ENCODE measurements around the gene CRYBG2.
"Not testable (repeated sequence)": the region's sequence is repeated elsewhere in the genome, so short reads cannot be mapped to it uniquely, and the experiment has no call there.

The CRYBG2 gene

DNA sequence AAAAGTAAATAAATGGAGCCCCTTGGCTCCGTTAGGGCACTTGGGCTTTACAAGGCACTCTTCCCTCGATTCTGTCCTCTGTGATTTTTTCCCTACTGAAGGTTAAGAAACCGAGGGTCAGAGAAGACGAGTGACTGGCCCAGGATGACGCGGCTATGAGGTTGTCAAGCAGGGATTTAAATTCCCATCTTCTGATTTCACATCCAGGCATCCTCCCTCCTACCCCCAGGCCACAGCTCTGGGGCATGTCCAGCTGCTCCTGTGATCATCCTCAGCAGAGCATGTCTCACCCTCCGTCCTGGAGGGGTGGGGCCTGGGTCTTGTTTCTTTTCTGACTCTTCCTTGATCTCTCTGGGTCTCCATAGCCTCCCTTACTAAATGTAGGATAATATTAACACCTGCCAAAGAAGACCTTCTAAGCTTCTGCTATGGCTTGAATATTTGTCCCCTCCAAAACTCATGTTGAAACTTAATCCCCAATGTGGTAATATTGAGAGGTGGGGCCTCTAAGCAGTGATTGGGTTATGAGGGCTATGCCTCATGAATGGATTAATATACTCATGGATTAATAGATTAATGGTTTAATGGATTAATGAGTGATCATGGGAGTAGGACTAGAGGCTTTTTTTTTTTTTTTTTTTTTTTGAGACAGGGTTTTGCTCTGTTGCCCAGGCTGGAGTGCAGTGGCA is 4.6 kb downstream of the CRYBG2 start:
- DNase-seq (ENCODE audit: low spot score): no peak

DNA sequence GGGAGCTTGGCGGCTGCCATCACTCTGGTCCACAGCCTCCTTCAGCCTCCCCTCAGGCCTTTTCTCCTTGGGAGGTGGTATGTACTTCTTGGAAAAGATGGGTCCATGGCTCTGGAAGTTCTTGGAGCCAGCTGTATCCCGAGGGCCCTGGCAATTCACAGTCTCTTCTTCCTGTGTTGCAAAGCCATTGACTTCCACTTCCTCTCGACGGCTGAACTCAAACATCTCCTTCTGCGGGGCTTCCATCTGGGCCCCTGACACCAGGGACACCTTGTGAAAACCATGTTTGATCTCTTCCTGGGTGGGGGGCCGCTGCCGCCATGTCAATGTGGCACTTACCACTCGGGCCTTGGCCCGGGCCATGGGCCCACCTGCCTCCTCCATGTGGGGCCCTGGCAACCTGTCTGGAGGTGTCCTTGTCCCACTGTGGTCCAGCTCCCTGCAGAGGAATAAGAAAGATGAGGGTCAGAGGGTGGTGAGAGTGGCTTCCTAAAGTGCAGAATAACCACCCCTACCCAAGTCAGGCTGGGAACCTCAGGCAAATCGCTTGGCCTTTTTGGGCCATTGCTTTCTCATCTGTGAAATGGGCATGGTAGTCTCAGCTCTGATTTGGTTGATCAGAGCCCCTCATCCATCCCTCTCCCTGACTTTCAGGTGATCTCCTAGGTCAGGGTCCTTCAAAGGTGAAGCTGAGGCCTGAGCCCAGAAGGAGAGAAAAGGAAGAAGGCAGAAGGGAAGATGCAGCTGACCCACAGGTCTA is 7.5 kb downstream of the CRYBG2 start:
- no peak for DNase-seq (ENCODE audit: low spot score)

DNA sequence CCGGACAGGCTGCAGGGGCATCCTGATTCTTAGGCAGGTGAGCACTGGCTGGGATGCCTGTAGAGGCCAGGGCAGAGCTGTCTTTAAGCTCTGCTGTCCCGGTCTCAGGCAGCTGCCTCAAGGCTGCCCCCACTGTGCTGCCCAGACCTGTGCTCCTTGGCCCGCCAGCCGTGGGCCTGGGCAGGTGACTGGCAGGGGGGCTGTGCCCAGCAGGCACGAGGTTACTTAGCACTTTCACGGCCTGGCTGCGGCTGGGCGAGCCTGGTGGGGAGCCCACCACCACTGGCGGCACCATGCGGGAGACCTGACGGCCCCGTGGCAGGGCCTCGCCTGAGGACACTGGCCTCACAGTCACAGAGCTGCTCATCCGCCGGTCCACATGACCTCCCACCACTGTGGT is 8.2 kb downstream of the CRYBG2 start:
- DNase-seq (ENCODE audit: low spot score): no peak

DNA sequence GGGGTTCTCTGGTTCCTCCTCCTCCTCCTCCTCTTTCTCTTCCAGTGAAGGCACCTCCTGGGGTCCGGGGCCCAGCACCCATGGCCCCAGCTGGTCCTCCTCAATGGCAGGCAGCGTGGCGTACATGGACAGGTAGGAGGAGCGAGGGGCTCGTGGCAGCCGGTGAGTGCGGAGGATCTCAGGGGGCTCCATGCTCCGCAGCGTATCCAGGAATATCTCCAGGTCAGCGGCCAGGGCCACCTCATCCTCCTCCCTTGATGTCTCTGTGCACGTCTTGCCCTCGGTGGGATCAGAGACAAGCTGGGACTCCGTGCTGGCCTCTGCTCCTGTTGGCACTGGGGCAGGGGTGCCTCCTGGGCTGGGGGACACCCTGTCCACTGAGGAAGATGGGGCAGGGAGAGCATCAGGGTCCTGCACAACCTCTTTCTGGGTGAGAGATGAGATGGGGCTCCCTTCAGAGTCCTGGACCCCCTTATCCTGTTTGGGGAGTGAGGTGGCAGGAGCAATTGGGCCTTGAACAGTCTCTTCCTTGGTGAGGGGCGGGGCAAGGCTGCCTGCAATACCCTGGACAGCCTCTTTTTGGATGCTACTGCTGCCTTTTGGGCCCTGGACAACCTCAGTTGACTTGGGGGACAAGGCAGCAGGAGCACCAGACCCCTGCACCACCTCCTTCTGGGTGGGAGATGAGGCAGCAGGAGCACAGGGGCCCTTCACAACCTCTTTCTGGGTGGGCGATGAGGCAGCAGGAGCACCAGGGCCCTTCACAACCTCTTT is 9.6 kb downstream of the CRYBG2 start:
- no peak for DNase-seq (ENCODE audit: low spot score)

DNA sequence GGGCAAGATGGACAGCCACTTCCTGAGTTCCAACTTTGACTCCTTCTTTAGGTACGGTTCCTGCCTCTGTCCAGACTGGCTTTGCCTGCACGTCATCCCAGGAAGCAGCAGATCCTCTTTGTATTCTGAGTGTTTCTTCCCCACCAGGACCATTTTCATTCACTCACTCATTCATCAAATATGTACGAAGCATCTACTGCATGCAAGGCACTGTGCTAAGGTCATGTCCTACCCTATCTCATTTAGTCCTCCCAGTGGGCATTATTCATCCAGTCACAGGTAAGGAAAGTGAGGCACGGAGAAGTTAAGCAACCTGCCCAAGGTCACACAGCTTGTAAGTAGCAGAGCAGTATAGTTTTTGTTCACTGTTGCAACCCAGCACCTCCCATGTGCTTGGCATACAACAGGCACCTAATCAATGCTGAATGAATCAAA is 13.9 kb downstream of the CRYBG2 start:
- no peak for DNase-seq (ENCODE audit: low spot score)

DNA sequence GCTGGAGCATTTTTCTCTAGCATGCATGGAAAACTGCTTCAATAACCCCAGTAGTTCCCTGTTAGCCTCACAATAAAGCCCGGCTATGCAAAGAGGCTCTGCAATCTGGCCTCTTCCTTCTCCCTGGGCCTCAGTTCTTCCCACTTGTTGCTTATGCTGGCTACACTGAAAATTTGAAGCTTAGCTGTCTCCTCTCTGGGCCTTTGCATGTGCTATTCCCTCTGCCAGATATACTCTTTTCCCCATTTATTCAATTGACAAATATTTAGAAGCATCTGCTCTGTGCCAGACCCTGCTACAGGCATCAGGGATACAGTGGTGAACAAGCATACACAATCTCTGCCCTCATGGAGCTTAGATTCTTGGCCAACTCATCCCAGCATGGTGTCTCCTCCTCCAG is 15.3 kb downstream of the CRYBG2 start:
- DNase-seq (ENCODE audit: low spot score): no peak

DNA sequence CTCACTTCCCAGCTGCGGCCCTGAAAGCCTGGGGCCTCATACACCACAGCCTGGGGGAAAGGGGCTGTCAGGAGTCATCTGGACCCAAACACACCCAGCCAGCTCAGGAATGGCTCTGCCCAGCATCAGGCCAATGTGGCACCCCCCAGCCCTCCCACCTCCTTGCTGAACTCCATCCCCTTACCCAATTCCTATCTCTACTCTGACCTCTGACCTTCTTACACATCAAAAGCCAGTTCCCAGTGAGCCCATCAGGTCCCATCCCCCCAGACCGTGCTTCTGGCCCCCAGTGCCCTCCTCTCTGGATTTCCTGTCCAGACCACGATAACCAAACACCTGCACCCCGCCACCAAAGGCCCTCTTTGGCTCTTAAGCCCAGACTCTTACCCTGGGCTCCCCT is 16.3 kb downstream of the CRYBG2 start:
- no peak for DNase-seq (ENCODE audit: low spot score)

DNA sequence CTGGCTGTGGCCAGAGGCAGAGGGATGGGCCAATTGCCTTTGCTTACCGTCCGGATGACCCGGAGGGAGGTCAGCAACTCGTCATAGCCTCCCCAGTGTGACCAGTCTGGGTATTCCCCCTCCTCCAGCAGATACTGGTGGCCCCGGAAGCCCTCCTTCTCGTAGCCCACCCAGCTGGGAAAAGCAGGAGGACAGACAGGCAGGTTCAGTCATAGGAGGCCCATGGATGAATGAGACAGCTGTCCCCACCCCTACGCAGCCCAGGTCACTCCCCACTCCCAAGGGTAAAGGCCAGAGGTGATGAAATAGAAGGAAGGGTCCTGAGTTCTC is 16.8 kb downstream of the CRYBG2 start:
- DNase-seq (ENCODE audit: low spot score): no peak

DNA sequence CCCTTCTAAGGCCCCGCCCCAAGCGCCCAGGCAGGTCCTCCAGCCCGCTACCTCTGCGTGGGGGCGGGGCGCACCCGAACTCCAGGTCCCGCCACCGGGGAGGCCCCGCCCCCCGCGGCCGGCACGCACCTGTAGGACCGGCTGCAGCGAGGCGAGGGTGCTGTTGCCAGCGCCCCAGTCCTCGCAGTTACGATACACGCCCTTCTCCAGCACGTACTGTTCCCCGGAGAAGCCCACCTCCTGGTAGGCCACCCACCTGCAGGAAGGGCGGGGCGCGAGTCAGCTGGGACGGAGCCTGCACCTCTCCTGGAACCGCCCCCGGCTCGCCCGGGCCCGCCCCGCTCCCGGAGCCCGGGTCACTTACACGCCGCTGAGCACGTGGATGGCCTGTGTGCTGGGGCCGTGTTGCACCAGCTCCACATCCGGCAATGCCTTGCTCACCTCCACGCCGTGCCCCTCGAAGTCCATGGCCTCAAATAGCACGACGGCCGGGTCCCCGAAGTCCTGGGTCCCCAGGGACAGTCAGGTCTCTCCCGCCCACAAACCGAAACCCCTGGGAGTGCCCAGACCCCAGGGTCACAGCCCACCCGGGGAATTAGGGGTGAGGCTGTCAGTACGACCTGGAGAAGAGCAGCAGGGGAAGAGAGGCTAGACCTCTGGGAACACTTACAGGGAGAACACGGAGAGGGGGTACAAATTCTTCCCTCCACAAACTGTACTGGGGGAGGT is 17.3 kb downstream of the CRYBG2 start:
- DNase-seq (ENCODE audit: low spot score): no peak

DNA sequence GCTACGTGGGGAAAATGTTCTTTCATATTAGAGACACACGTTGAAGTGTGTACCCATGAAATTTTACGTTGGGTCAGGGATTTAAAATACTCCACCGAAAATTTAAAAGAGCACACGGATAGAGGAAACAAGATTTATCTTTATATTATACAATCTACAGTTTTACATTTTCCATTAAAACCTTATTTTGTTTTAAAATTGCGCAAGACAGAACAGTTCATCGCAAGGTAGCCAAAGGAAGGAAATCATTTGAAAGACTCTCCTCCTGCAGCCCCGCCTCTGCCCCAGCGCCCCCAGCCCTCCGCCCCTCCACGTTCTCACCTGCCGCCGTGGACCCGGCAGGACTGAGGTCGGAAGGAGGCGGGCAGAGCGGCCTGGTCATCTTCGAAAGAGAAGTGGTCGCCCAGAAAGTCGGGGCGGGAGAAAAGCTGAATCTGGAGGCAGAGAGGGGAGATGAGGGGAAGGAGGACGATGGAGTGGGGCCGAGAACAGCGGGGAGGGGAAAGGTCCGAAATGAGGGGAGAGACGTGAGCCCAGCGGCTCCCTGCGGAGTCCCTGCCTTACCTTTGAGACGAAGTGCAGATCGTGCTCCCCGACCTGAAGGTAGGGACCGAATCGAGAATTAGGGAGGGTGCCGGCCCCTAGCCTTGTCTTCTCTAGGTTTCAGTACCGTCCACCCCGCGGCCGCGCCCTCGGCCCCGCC is 18.0 kb downstream of the CRYBG2 start:
- no peak for DNase-seq (ENCODE audit: low spot score)

DNA sequence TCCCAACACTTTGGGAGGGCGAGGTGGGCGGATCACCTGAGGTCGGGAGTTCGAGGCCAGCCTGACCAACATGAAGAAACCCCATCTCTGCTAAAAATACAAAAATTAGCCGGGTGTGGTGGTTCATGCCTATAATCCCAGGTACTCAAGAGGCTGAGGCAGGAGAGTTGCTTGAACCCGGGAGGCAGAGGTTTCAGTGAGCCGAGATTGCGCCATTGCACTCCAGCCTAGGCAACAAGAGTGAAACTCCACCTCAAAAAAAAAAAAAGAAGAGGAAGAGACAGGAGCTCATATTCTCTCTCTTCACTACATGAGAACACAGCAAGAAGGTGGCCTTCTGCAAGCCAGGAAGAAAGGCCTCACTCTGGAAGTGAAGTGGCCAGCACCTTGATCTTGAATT is 20.6 kb downstream of the CRYBG2 start:
- DNase-seq (ENCODE audit: low spot score): not testable (repeated sequence)

DNA sequence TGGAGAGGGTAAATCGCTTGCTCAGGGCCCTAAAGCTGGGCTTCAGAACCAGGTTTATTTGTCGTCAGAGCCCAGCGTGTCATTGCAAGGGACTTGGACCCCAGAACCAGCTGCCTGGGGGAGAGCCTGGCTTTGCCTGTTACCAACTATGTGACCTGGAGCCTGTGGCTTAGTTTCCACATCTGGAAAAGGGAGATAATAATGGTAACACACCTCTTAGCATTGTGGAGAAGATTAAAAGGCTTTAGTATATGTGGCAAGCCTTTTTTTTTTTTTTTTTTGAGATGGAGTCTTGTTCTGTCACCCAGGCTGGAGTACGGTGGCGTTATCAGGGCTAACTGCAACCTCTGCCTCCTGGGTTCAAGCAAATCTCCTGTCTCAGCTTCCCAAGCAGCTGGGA is 23.7 kb downstream of the CRYBG2 start:
- DNase-seq (ENCODE audit: low spot score): no peak

DNA sequence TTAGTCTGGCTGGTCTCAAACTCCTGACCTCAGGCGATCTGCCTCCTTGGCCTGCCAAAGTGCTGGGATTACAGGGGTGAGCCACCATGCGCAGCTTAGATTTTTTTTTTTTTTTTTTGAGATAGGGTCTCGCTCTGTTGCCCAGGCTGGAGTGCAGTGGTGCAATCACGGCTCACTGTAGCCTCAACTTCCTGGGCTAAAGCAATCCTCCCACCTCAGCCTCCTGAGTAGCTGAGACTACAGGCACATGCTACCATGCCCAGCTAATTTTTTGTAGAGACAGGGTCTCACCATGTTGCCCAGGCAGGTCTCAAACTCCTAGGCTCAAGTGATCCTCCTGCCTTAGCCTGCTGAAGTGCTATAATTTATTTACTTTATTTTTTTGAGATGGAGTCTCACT is 24.6 kb downstream of the CRYBG2 start:
- DNase-seq (ENCODE audit: low spot score): not testable (repeated sequence)

DNA sequence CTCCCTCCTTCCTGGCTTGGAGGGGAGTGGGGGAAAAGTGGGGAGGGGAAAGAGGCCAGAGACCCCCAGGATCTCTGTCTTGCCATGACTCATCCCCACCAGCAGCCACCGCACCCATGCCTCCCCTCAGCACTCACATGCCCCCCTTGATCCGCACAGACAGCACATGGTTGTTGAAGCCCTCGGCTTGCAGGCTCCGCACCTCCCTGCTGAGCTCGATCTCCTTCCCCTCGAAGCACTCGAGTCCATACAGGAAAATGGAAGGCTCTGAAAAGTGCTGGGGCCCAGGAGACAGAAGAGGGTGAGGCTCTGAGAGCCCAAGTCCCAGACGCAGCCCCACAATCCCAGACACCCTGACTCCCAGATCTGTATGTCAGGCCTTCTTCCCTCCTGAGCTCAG is 25.3 kb downstream of the CRYBG2 start:
- no peak for DNase-seq (ENCODE audit: low spot score)

DNA sequence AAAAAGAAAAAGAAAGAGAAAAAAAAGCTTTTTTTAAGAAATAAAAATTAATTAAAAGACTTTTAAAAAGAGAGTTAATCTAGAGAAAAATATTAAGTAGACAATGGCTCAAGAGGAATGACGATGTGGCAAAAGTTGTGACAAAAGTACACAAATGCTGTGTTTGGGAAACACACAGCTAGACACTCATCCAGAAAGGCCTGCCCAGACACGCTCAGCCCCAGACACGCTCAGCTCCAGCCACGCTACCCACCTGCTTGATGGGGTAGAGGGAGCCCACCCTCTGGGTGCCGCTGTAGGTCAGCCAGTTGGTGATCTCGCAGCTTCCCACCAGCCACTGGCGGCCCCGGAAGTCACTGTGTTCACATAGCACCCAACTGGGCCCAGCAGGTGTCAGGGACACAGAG is 26.0 kb downstream of the CRYBG2 start:
- DNase-seq (ENCODE audit: low spot score): no peak

DNA sequence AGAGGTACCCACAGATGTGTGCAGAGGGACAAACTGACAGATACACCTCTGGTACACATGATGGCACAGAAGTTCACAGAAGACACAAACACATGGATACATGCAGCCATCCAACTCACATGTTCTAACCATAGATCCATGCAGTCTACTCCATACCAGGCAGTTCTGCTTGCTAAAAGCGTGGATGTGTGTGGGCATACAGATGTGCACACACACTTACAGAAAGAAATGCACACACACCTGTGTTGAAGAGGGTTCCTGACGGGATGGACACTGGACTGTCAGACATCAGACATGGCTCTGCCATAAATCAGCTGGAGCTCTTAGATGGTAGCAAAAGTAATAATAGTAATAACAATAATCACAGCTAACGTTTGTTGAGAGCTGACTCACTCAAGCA is 29.4 kb downstream of the CRYBG2 start:
- DNase-seq (ENCODE audit: low spot score): no peak

DNA sequence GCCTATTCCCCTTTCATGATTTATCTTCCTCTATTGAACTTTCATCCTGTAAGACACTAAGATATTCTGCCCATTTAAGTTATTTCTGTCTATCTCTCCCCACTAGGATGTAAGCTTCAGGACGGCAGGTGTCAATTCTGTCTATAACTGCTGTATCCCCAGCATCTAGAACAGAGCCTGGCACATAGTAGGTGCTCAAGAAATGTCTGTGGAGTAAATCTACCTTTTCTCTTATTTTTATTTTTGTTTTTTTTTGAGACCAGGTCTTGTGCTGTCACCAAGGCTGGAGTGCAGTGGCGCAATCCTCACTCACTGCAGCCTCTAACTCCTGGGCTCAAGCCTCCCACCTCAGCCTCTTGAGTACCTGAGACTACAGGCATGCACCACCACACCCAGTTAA is 30.5 kb downstream of the CRYBG2 start:
- no peak for DNase-seq (ENCODE audit: low spot score)

DNA sequence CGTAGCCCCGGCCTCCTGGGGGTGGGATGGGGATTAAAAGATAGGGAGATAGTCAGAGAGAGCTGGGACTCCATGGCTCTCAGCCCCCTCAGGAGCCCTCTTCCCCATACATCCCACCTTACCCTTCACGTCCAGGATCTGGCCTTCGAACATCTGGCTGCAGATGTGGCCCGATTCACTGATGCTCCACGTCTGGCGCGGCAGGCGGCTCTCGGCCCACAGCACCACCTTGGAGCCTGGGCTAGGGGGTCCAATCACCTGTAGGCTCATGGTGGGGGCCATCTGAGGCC is 31.9 kb downstream of the CRYBG2 start:
- no peak for DNase-seq (ENCODE audit: low spot score)

DNA sequence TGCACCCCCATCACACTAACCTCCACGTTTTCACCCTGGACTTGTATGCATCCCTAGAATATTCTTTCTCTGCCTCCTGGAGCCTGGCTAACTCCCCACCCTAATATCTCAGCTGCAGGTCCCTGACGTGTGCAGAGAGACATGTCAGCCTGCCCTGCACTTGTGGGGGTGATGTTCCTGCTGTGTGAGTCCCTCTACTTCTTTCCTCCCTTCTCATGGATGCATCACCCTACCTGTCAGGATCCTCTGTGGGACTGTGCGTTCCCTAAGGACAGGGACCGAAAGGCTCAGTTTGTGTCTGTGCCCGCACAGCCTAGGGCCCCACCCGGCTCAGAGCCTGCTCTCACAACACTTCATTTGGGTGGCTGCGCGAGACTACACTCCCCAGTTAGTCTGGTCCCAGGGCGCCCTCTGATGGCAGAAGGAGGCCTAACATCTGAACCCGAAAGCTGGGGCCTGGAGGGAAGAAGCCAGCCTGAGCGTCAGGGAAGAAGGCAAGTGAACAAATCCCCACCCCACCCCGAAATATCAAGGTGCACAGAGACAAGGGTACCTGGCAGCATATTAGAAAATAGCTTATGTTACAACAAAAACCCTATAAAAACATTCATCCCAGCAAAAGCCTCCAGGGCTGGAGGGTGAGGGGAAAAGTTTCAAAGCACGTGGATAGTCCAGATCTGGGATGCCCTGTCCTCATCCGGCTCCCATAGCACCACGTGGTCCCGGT is 32.5 kb downstream of the CRYBG2 start:
- peak; percentile 68 for DNase-seq (ENCODE audit: low spot score)

DNA sequence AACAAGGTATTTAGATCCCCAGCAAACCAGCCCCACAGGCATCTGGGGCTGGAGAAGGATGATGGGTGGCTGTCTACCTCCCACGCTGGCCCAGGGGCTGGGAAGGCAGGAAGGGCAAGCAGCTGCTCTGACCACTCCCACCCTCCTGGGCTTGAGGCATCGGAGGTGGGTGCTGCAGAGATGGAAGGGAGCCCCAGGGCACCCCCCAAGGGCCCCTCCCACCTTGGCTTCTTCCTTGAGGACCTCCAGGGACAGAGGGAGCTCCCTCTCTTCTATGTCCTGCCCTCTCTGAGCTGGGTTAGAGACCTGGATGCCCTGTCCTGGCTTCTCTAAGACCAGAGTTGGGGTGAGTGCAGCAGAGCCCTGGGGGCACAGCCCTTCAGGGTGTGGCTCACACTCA is 33.0 kb downstream of the CRYBG2 start:
- DNase-seq (ENCODE audit: low spot score): no peak

DNA sequence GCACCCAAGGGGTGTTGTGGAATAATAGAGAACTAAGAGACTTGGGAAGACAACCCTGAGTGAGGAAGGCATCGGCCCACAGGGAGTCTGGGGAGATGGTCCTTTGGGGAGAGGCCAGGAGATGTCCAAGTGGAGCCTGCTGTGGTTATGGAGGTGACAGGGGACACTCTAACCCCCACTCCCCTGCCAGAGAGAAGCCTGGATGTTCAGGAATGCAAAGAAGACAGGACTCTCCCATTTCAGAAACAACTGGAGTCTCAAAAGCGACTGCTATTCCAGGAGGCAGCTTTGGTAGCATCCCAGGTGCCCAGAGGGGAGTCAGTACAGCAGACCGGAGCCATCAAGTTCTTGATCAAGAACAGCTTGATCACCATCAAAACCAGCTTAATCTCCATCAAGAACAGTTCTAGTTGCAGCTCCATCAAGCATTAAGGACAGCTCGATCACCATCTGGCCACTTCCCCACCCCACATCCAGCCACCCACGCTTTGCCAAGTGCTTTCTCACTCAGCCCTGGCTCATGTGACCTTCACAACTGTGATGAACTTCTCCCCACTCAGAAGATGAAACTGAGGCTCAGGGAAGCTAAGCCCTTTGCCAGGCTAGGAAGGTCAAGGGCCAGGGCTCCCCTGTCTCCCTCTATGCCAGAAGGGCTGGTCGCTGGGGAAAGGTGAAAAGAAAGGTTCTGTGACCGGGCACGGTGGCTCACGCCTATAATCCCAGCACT is 35.4 kb downstream of the CRYBG2 start:
- no peak for DNase-seq (ENCODE audit: low spot score)

Measured in kidney capillary endothelial cell (primary cell).